ENCODE measurements around the gene EIF2B1. TPM values are rescaled to one million over a fixed set of nuclear protein-coding genes. Genes with fewer than 3 reads are reported as not detected.

The EIF2B1 gene
- total RNA-seq, 4 donors from 2014 or later, result 46.0 to 121 (median 92.3) TPM

DNA sequence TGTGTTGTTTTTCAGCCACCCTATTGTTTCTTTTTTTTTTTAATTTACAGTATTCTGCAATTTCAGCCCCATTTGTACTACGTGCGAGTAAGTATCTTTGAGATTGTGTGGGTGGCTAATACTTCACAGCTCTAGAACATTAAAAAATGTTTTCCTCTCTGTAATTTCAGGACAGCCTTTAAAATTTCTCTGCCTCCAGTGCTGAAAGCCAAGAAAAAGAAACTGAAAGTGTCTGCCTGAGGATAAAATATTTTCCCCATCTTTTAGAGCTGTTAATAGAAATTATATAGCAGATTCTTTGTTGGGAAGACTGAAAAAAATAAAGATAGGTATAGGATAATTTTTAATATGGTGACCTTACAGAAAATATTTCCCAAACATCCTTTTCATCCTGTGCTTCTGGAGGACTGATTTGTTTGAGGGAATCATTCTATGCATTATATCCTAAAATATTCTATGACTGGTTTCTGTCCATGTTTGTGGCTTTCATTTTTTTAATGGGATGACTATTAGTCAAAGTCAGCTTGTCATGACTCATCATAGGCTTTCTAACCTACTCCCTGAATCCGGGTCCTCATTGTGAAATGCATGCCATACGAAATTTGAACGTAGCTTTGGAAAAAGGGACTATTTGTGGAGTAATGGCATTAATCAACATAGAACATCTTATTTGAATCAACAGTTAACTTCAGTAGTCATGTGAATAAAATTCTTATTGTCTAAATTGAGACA lies 26.7 kb upstream of the EIF2B1 start:
- no peaks in the 10 kb centered on the region for H3K4me1 ChIP-seq
- in situ Hi-C loops (cut with MboI; ENCODE audit: low pct_ligation_motif_present in 1 of 4, low pct_unique_long_range_greater_than_20kb in 1 of 4, low sequenced_read_pairs in 3 of 4), result no loop called here
- no peak for TF ChIP-seq POLR2A (IDR thresholded peaks at IDR 0.05)
- TF ChIP-seq POLR2AphosphoS5 (IDR thresholded peaks at IDR 0.05), result no peak
- WGBS, 2 donors (ENCODE audit: low coverage in 1 of 2), result 68 to 71% methylated on average over 2 to 5 of the region's 5 CpGs
- peaks cover 0 to 11% (median 2%) of the 10 kb centered on the region in 4 donors for H3K36me3 ChIP-seq
- no peaks in the 10 kb centered on the region for H3K9me3 ChIP-seq
- no peak overlapping the region for H3K4me3 ChIP-seq
- peak overlapping the region in 2 of 4 donors; percentile 6 to 31 for H3K27ac ChIP-seq
- intact Hi-C loops (cut with DNase I; ENCODE audit: low total_unique reads), result no loop called here
- H3K27me3 ChIP-seq, result no peaks in the 10 kb centered on the region
- DNase-seq, result no peak

DNA sequence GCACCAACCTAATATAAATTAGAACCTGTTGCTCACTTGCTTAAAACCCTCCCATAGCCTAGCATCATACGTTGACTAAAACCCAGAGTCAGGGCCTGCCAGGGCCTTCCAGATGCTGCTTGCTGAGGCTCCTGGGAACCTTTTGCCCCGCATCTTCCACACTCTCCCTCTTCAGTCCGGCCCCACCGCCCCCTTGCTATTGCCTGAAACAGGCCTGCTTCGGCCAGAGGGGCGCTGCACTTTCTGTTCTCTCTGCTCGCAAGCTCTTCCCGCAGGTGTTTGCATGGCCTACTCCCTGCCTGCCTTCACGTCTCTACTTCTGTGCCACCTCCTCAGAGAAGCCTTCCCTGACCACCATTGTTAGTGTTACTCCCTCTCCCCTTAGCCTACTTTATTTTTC lies 23.7 kb upstream of the EIF2B1 start:
- TF ChIP-seq EP300 (IDR thresholded peaks at IDR 0.05; ENCODE audit: low read depth) (no peak), CTCF (IDR thresholded peaks at IDR 0.05) (no peak), POLR2A (IDR thresholded peaks at IDR 0.05) (no peak), POLR2AphosphoS5 (IDR thresholded peaks at IDR 0.05) (no peak)
- no peak overlapping the region for H3K4me3 ChIP-seq
- 87 to 94% methylated on average over 6 to 9 of the region's 9 CpGs for WGBS, 2 donors (ENCODE audit: low coverage in 1 of 2)
- no peaks in the 10 kb centered on the region for H3K9me3 ChIP-seq
- H3K36me3 ChIP-seq, result peaks cover 0 to 15% (median 2%) of the 10 kb centered on the region in 4 donors
- in situ Hi-C loops (cut with MboI; ENCODE audit: low pct_ligation_motif_present in 1 of 4, low pct_unique_long_range_greater_than_20kb in 1 of 4, low sequenced_read_pairs in 3 of 4) (no loop called here), intact Hi-C loops (cut with DNase I; ENCODE audit: low total_unique reads) (no loop called here)
- H3K27ac ChIP-seq, result no peak overlapping the region
- no peaks in the 10 kb centered on the region for H3K4me1 ChIP-seq
- H3K27me3 ChIP-seq, result no peaks in the 10 kb centered on the region
- no peak for DNase-seq

DNA sequence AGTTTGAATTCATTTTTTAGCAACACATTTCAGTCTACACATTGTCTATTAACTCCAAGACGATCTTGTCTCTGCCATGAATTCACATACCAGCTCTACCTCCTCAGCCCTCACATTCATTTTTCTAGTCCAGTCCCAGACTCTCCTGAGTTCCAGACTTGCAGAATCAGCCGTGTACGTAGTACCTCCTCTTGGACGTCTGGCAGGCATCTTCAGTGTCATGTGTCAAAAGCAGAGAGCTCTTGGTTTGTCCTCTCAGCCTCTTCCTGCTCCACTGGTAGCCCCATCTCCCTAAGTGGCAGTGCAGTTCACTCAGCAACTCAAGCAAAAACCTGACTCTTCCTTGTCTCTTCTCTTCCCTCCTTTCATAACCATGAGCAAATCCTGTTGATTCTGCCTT lies 22.9 kb upstream of the EIF2B1 start:
- DNase-seq, result no peak
- no peak overlapping the region for H3K4me3 ChIP-seq
- intact Hi-C loops (cut with DNase I; ENCODE audit: low total_unique reads) (no loop called here), in situ Hi-C loops (cut with MboI; ENCODE audit: low pct_ligation_motif_present in 1 of 4, low pct_unique_long_range_greater_than_20kb in 1 of 4, low sequenced_read_pairs in 3 of 4) (no loop called here)
- no peak overlapping the region for H3K27ac ChIP-seq
- H3K36me3 ChIP-seq, result peaks cover 0 to 23% (median 5%) of the 10 kb centered on the region in 4 donors
- WGBS, 2 donors (ENCODE audit: low coverage in 1 of 2), result 81 to 100% methylated on average over 1 to 4 of the region's 4 CpGs
- TF ChIP-seq CTCF (IDR thresholded peaks at IDR 0.05) (no peak), EP300 (IDR thresholded peaks at IDR 0.05; ENCODE audit: low read depth) (no peak), POLR2A (IDR thresholded peaks at IDR 0.05) (no peak), POLR2AphosphoS5 (IDR thresholded peaks at IDR 0.05) (no peak)
- no peaks in the 10 kb centered on the region for H3K27me3 ChIP-seq
- H3K9me3 ChIP-seq, result no peaks in the 10 kb centered on the region
- no peaks in the 10 kb centered on the region for H3K4me1 ChIP-seq

GRCh38 chr12:123655420-123655819 lies 21.9 kb upstream of the EIF2B1 start:
- H3K27me3 ChIP-seq, result no peaks in the 10 kb centered on the region
- intact Hi-C loops (cut with DNase I; ENCODE audit: low total_unique reads), result no loop called here
- H3K4me3 ChIP-seq, result no peak overlapping the region
- no peaks in the 10 kb centered on the region for H3K9me3 ChIP-seq
- peaks cover 0 to 29% (median 8%) of the 10 kb centered on the region in 4 donors for H3K36me3 ChIP-seq
- H3K27ac ChIP-seq, result no peak overlapping the region
- TF ChIP-seq CTCF (IDR thresholded peaks at IDR 0.05), result no peak
- no peak for TF ChIP-seq EP300 (IDR thresholded peaks at IDR 0.05; ENCODE audit: low read depth)
- TF ChIP-seq POLR2AphosphoS5 (IDR thresholded peaks at IDR 0.05), result no peak
- no peak for TF ChIP-seq POLR2A (IDR thresholded peaks at IDR 0.05)
- no peaks in the 10 kb centered on the region for H3K4me1 ChIP-seq
- 70 to 77% methylated on average over 3 to 5 of the region's 5 CpGs for WGBS, 2 donors (ENCODE audit: low coverage in 1 of 2)
- DNase-seq, result peak; percentile 37
- in situ Hi-C loops (cut with MboI; ENCODE audit: low pct_ligation_motif_present in 1 of 4, low pct_unique_long_range_greater_than_20kb in 1 of 4, low sequenced_read_pairs in 3 of 4), result no loop called here

Measured in transverse colon (tissue), 4 donors.